Keratinocyte (primary cell): ENCODE data around the gene MSX2. TPM values are rescaled to one million over a fixed set of nuclear protein-coding genes. Genes with fewer than 3 reads are reported as not detected.

Source experiments
- DNase-seq: peaks from one replicate; pipeline ENCODE4 v3.0.0-alpha.2; 2011; ENCODE audit warnings: low read depth, missing footprints, low spot score
- FAIRE-seq: peaks from 2 replicates; lab custom pipeline; 2011; peaks lifted over from hg19 to GRCh38; lab: Jason Lieb, UNC
- H2AFZ ChIP-seq: 2 replicates; pipeline ENCODE4 v1.6.0; 2012; ENCODE audit warnings: low read length, control low read depth, inconsistent platforms; ENCODE audit not compliant: control insufficient read depth
- H3K27ac ChIP-seq: 2 replicates; pipeline ENCODE4 v1.5.1; 2011; ENCODE audit warnings: low read length; ENCODE audit not compliant: control insufficient read depth, insufficient read depth
- H3K27me3 ChIP-seq: 3 replicates; pipeline ENCODE4 v1.6.0; 2011; ENCODE audit warnings: low read length; ENCODE audit not compliant: control insufficient read depth, insufficient read depth; ENCODE audit errors: extremely low read depth
- H3K36me3 ChIP-seq, 2 experiments: 2 replicates in 1 of 2; 3 replicates in 1 of 2; pipeline ENCODE4 v1.5.1; 2011; ENCODE audit warnings: low read length in 2 of 2, mild to moderate bottlenecking in 1 of 2; ENCODE audit not compliant: control insufficient read depth in 2 of 2, insufficient read depth in 2 of 2; ENCODE audit errors: extremely low read depth in 1 of 2
- H3K4me1 ChIP-seq: 3 replicates; pipeline ENCODE4 v1.5.1; 2011; ENCODE audit warnings: low read length; ENCODE audit not compliant: control insufficient read depth, insufficient read depth; ENCODE audit errors: extremely low read depth
- H3K4me2 ChIP-seq: 3 replicates; pipeline ENCODE4 v1.6.0; 2011; ENCODE audit warnings: low read depth, low read length; ENCODE audit not compliant: control insufficient read depth, insufficient read depth; ENCODE audit errors: extremely low read depth
- H3K4me3 ChIP-seq, 3 experiments: fragments of 200-600 bp in 1 of 3; sonication (generic) in 1 of 3; 2 replicates in 2 of 3; 3 replicates in 1 of 3; pipeline ENCODE4 v1.5.1; 2011 to 2016; ENCODE audit warnings: low read length in 3 of 3, mild to moderate bottlenecking in 3 of 3, control low read depth in 2 of 3, inconsistent platforms in 1 of 3, low read depth in 1 of 3, mixed read lengths in 1 of 3, mixed run types in 1 of 3, moderate library complexity in 1 of 3; ENCODE audit not compliant: control insufficient read depth in 2 of 3, insufficient read depth in 2 of 3; ENCODE audit errors: extremely low read depth in 1 of 3
- H3K79me2 ChIP-seq: 2 replicates; pipeline ENCODE4 v1.6.0; 2012; ENCODE audit warnings: low read length; ENCODE audit not compliant: control insufficient read depth, insufficient read depth
- H3K9ac ChIP-seq: 3 replicates; pipeline ENCODE4 v1.6.0; 2011; ENCODE audit warnings: low read length; ENCODE audit not compliant: control insufficient read depth, insufficient read depth; ENCODE audit errors: extremely low read depth
- H3K9me1 ChIP-seq: 3 replicates; pipeline ENCODE4 v1.6.0; 2011; ENCODE audit warnings: low read length; ENCODE audit not compliant: control insufficient read depth, insufficient read depth; ENCODE audit errors: extremely low read depth
- H3K9me3 ChIP-seq: 2 replicates; pipeline ENCODE4 v1.5.1; 2012; ENCODE audit warnings: low read depth, low read length; ENCODE audit not compliant: control insufficient read depth
- H4K20me1 ChIP-seq: 3 replicates; pipeline ENCODE4 v1.6.0; 2011; ENCODE audit warnings: low read length; ENCODE audit not compliant: control insufficient read depth, insufficient read depth; ENCODE audit errors: extremely low read depth
- EZH2 ChIP-seq: IDR thresholded peaks from one replicate; pipeline ENCODE4 v1.6.1; 2012; ENCODE audit warnings: inconsistent platforms, mild to moderate bottlenecking, low read length, moderate library complexity
- dilution Hi-C: fragments of 300-500 bp; cut with MboI; formaldehyde crosslinking; loops from one replicate; pipeline ENCODE4 v1.7.0; 2020; ENCODE audit warnings: low sequenced_read_pairs; ENCODE audit not compliant: extremely low pct_ligation_motif_present
- polyA plus RNA-seq, 5 experiments: library from polyadenylated mRNA; depleted of rRNA in 3 of 5; stranded (reverse) in 3 of 5; stranded (forward) in 1 of 5; unstranded in 1 of 5; fragments of >200 nt; gene quantifications; 1 replicate in 1 of 5; 2 replicates in 3 of 5; 3 replicates in 1 of 5; pipeline versions ENCODE4 v1.2.1 to v1.2.3, GENCODE V29; 2011 to 2012; ENCODE audit warnings: missing spikeins in 2 of 5, low read depth in 1 of 5, low replicate concordance in 1 of 5
- small RNA-seq, 3 experiments: library from RNA; depleted of rRNA; stranded (forward); fragments of <200 nt; gene quantifications; one replicate each; pipeline ENCODE3, GENCODE V24; 2012; ENCODE audit warnings: low read depth in 3 of 3, low replicate concordance in 1 of 3; ENCODE audit not compliant: insufficient read length in 3 of 3
- TF ChIP-seq, protein P1 (sequence below), 3 experiments: IDR thresholded peaks in 1 of 3; conservative IDR thresholded peaks in 1 of 3; optimal IDR thresholded peaks in 1 of 3; 2 replicates in 2 of 3; 3 replicates in 1 of 3; pipeline versions ENCODE3 to v1.5.1; 2011; ENCODE audit warnings: low read length in 3 of 3, mild to moderate bottlenecking in 3 of 3, moderate library complexity in 2 of 3, control low read depth in 1 of 3, inconsistent platforms in 1 of 3; ENCODE audit not compliant: insufficient read depth in 2 of 3; ENCODE audit errors: extremely low read depth in 1 of 3

The MSX2 gene
- polyA plus RNA-seq, 1 donor (not counting 4 experiments of a cell fraction or from before 2014, with no cell fraction given): 2.7 TPM

DNA sequence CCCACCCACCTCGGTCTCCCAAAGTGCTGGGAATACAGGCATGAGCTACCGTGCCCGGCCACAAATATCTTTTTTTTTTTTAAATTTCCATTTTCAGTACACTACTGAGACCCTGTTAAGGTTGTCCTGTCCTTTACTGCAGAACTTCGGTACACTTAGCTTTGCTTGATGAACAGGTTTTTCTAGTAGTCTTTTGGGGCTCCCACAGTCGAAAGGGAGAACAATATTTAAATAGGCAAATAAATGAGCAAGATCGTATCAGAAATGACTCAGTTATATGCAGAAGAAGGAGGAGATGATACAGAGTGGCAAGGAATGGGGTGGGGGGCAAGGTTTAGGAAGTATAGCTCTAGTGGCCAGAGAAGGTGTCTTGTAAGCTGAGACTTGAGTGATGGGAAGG, 52.7 kb downstream of the MSX2 start:
- no peaks in the 10 kb centered on the region for H3K36me3 ChIP-seq
- H3K9me1 ChIP-seq: no peaks in the 10 kb centered on the region
- H3K4me3 ChIP-seq: no peak overlapping the region
- H3K9ac ChIP-seq: no peak overlapping the region
- no peak for FAIRE-seq
- H3K4me1 ChIP-seq: no peaks in the 10 kb centered on the region
- no peak for TF ChIP-seq EZH2
- TF ChIP-seq, protein P1, sequence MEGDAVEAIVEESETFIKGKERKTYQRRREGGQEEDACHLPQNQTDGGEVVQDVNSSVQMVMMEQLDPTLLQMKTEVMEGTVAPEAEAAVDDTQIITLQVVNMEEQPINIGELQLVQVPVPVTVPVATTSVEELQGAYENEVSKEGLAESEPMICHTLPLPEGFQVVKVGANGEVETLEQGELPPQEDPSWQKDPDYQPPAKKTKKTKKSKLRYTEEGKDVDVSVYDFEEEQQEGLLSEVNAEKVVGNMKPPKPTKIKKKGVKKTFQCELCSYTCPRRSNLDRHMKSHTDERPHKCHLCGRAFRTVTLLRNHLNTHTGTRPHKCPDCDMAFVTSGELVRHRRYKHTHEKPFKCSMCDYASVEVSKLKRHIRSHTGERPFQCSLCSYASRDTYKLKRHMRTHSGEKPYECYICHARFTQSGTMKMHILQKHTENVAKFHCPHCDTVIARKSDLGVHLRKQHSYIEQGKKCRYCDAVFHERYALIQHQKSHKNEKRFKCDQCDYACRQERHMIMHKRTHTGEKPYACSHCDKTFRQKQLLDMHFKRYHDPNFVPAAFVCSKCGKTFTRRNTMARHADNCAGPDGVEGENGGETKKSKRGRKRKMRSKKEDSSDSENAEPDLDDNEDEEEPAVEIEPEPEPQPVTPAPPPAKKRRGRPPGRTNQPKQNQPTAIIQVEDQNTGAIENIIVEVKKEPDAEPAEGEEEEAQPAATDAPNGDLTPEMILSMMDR (optimal IDR thresholded peaks at IDR 0.05 in 1 of 3, IDR thresholded peaks at IDR 0.05 in 1 of 3, conservative IDR thresholded peaks at IDR 0.05 in 1 of 3; ENCODE audit: extremely low read depth in 1 of 3, insufficient read depth in 2 of 3, low read length in 3 of 3): no peak
- no peak for DNase-seq
- no peaks in the 10 kb centered on the region for H3K79me2 ChIP-seq
- H3K27ac ChIP-seq: no peak overlapping the region
- H3K9me3 ChIP-seq: no peaks in the 10 kb centered on the region
- no peak overlapping the region for H2AFZ ChIP-seq
- dilution Hi-C loops: no loop called here
- no peaks in the 10 kb centered on the region for H3K27me3 ChIP-seq
- no peaks in the 10 kb centered on the region for H4K20me1 ChIP-seq
- no peak overlapping the region for H3K4me2 ChIP-seq

DNA sequence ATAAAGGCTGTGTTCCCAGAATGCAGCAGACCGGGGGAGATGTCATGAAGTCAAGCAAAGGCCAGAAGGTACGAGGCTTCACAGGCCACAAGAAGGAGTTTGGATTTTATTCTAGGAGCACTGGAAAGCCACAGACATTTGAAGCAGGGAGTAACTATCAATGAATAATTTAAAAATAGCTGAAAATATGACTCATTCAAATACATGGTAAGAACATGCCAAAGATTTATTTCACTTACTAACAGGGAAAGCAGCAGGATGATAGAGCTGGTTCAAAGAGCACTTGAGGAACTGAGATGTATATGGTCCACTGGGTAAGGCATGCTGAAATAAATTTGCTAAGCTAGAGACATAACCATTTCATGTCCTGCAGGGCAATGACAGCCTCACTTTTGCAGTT, 53.2 kb downstream of the MSX2 start:
- Histone ChIP-seq H2AFZ (no peak overlapping the region), H3K27ac (no peak overlapping the region), H3K79me2 (no peaks in the 10 kb centered on the region), H3K9ac (no peak overlapping the region), H3K9me1 (no peaks in the 10 kb centered on the region), H3K9me3 (no peaks in the 10 kb centered on the region), H3K4me3 (no peak overlapping the region), H4K20me1 (no peaks in the 10 kb centered on the region), H3K36me3 (no peaks in the 10 kb centered on the region), H3K27me3 (no peaks in the 10 kb centered on the region), H3K4me2 (no peak overlapping the region), H3K4me1 (no peaks in the 10 kb centered on the region)
- no peak for DNase-seq
- TF ChIP-seq EZH2: no peak
- TF ChIP-seq, protein P1 (optimal IDR thresholded peaks at IDR 0.05 in 1 of 3, IDR thresholded peaks at IDR 0.05 in 1 of 3, conservative IDR thresholded peaks at IDR 0.05 in 1 of 3; ENCODE audit: extremely low read depth in 1 of 3, insufficient read depth in 2 of 3, low read length in 3 of 3): no peak
- dilution Hi-C loops: no loop called here
- no peak for FAIRE-seq

Small RNA genes within 50 kb of the gene (small RNA-seq; reads per million reads assigned to genes)
- 0 to 2.0 (median 0) reads per million in 3 experiments for gene MIR4634
